HG02870 (cell line): ENCODE results near the gene LRTM2.
A peak's percentile ranks its signal among the peaks of the same experiment; 100 is the strongest.

ENCODE experiments used
- ATAC-seq: cut with Tn5 transposase; IDR thresholded peaks from one replicate; pipeline ENCODE4 v1.9.1; 2021; ENCODE audit warnings: mild to moderate bottlenecking, moderate library complexity; ENCODE audit not compliant: unreplicated experiment

Gene LRTM2

GRCh38 chr12:1797011-1797901 lies 23.1 kb upstream of the LRTM2 start:
- ATAC-seq, result no peak

- no peak for ATAC-seq
Observed at GRCh38 chr12:1797991-1798640, 22.2 kb upstream of the LRTM2 start.

DNA sequence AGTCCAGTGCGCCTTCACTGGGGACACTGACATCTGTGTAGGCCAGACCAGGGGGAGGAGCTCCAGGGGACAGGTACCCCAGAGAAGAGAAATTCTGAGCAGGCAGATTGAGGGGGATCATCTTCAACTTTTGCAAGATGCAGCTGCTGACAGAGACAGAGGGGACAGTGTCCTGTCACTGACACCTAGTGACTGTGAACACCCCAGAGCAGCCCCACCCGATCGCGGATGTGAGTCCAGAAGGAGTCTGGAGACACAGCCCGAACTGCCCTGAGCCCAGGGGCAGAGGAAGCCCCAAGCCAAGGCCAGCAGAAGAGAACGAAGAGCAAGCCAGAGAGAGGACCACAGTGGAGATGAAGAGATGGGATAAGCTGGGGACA lies 21.7 kb upstream of the LRTM2 start:
- ATAC-seq, result no peak

- ATAC-seq, result no peak
Observed at GRCh38 chr12:1799051-1799881, 21.1 kb upstream of the LRTM2 start.

DNA sequence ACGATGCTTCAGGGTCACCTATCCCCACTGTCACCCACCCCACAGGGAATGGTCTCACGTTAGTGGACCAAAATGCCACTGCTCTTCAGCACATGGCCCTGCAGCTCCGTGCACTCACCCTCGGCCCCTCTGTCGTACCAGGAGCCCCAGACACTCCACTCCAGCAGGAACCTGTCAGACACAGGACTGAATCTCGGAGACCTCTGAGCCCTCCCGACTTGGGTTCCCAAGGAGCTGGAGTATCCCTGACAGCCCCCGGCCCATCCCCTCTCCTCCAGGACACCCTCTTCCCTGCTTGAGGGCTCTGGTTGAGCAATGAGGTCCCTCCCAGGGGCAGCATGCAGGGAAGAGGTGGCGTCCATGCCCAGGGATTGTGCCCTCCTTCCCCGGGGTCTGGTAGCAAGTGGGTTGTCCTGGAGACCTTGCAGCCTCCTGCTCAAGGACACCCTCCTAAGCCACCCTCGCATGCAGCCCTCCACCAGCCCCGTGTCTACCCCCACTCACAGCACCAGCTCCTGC lies 20.4 kb upstream of the LRTM2 start:
- ATAC-seq, result no peak

DNA sequence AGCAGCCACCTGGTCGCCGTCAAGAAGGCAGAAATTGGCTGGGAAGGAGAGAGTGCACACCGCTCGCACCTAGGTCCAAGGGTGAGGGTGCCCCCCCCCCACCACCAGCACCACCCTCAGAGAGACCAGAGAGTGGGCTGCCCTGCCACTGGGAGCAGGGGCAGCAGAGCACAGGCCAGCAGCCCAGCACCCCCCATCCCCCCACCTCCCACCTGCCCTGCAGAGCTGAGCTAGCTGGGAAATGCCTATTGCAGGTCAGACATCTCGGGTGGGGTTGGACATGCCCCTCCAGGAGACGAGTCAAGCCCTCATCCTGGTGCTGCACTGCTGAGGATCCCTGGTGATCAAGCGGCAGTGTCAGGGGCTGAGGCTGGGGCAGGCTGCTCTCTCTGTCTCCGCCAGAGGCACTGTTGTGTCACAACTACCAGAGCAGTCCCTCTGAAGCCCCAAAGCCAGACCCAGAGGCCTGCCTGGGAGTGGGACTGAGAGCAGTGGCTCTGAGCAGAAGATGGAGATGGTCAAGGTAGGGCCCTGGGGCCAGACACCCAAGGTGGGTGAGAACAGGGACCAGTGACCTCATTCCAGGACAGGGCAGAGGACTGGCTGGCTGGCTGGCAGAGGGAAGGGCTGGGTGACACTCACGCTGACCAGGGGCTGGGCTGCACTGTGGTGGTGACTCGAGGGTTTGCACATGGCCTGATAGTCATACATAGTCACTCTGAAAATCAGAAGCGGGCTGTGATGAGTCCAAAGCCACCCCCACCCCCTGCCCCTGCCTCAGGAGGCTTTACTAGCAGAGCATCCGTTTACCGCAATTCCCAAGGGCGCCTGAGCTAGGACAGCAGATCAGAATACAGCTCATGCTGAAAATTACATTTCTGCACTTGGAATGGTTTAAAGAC lies 19.7 kb upstream of the LRTM2 start:
- no peak for ATAC-seq

- no peak for ATAC-seq
Observed at GRCh38 chr12:1801303-1801975, 18.9 kb upstream of the LRTM2 start.

GRCh38 chr12:1803736-1804135 lies 16.6 kb upstream of the LRTM2 start:
- no peak for ATAC-seq

- ATAC-seq, result peak; percentile 85
Observed at GRCh38 chr12:1804545-1805332, 15.6 kb upstream of the LRTM2 start.

DNA sequence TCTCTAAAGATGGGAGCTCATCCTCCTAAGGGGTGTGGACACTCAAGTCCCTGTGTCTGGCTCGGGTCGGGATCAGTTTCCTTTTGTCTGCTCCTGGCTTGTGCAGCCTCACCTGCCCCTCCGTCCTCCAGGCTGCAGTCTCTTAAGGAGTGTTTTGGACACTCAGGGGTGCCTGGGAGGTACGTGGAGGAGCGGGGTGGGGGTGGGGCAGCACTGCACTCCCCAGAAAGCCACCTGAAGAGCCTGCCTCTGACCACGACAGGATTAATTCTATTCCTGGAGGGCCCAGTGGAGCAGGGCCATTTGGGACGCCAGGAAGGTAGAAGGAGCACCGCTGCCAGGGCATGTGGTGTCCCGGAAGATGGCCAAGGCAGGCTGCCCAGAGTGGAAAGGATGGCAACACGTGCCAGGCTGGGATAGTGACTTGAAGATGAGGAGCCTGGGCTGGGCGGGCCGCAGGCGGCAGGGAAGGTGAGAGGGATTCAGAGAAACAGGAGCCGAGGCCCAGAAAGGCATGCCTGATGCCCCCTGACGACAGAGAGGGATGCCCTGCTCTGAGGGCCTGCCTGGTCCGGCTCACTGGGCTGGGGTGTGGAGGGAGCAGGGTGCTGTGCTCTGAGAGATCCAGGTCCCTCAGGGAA lies 14.8 kb upstream of the LRTM2 start:
- no peak for ATAC-seq

- no peak for ATAC-seq
Observed at GRCh38 chr12:1806301-1807086, 13.9 kb upstream of the LRTM2 start.

- ATAC-seq, result no peak
Observed at GRCh38 chr12:1807087-1807860, 13.1 kb upstream of the LRTM2 start.

GRCh38 chr12:1808036-1808797 lies 12.1 kb upstream of the LRTM2 start:
- ATAC-seq, result no peak

DNA sequence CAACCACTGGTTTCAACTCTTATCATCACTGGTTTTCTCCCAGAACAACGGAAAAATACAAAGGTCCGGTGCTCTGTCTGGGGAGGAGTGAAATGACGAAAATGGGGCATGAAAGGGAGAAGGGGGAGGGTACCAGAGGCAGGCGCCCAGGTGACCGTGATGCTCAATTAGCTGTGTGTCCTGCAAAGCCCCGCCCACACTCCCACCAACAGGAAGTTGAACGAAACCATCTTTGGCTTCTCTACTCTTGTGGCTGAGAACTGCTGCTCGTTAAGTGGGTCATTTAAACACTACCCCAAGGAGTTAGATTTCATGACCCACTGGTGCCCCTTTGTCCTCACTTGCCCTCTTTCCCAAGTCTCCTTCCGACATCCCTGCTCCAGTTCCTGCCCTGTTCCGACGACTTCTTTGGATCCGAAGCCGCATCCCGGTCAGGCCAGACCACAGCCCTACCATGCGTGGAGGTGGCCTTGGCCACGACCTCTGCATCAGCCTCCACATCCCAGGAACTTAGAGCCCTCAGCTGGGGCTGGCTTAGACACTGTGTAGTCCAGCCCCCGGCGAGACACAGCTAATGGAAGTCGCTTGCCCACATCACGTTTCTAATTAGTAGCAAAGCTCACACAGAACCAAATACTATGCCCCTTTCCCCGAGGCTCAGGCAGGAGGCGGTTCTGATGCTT lies 11.4 kb upstream of the LRTM2 start:
- no peak for ATAC-seq

DNA sequence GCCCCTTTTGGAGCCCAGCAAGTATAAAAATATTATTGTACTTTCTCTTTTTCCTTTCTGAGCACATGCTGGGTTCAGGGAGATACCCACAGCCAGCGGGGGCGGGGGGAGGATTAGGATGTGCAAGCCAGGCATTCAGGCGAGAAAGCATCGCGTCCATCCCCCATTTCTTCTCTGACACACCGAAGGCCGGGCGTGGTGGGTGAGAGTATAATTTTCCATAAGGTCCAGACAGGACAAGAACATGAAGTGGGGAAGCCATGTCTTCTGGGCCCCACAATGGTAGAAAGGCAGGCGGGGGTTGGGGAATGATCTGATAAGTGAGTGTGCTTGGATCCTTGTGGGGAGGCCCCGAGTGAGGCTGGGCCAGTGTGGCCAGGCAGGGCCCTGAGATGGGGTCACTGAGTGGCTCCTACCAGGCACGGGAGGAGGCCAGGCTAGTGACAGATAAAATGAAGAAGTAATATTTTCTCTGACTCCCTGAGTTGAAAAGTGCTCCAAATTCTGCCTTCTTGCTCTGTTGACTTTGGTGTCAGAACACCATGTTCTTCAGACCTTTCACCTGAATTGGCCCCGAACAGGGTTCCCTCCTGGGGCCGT lies 10.7 kb upstream of the LRTM2 start:
- no peak for ATAC-seq
